ENCODE measurements around the gene AUNIP. TPM values are rescaled to one million over a fixed set of nuclear protein-coding genes. Genes with fewer than 3 reads are reported as not detected.
A peak's percentile ranks its signal among the peaks of the same experiment; 100 is the strongest.

The AUNIP gene
- total RNA-seq, 1 experiment from 2014 or later, result 16.8 TPM

DNA sequence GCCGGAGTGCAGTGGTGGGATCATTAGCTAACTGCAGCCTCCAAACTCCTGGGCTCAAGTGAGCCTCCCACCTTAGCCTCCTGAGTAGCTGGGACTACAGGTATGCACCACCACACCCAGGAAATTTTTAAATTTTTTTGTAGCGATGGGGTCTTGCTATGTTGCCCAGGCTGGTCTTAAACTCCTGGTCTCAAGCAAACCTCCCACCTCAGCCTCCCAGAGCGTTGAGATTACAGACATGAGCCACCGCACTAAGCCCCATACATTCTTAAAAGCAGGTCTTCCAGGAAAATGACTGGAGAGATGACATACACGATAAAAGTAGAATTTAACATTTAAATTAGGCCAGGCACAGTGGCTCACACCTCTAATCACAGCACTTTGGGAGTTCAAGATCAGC is 26.1 kb downstream of the AUNIP start:
- Mint-ChIP-seq H3K36me3 (ENCODE audit: insufficient read depth, unreplicated experiment) (peaks cover 60% of the 10 kb centered on the region), H3K27me3 (ENCODE audit: insufficient read depth, unreplicated experiment) (no peaks in the 10 kb centered on the region), H3K4me3 (ENCODE audit: unreplicated experiment) (no peak overlapping the region), H3K4me1 (ENCODE audit: low read depth, unreplicated experiment) (peaks cover 6% of the 10 kb centered on the region), H3K9me3 (ENCODE audit: unreplicated experiment) (no peaks in the 10 kb centered on the region), H3K27ac (ENCODE audit: unreplicated experiment) (no peak overlapping the region)
- Histone ChIP-seq H3K4me3 (ENCODE audit: low read depth, low read length) (no peak overlapping the region), H3K9me3 (no peaks in the 10 kb centered on the region), H3K4me1 (no peaks in the 10 kb centered on the region), H3K27me3 (replicated peaks; ENCODE audit: control insufficient read depth, insufficient read depth, low read length) (no peaks in the 10 kb centered on the region), H3K36me3 (ENCODE audit: control insufficient read depth, insufficient read depth, low read length) (peaks cover 1% of the 10 kb centered on the region)
- no peak for DNase-seq
- ChIA-PET CTCF (no interaction called here), POLR2A (no interaction called here)
- BruUV-seq (replicated peaks), result no TSS peak
- TF ChIP-seq, protein P1, sequence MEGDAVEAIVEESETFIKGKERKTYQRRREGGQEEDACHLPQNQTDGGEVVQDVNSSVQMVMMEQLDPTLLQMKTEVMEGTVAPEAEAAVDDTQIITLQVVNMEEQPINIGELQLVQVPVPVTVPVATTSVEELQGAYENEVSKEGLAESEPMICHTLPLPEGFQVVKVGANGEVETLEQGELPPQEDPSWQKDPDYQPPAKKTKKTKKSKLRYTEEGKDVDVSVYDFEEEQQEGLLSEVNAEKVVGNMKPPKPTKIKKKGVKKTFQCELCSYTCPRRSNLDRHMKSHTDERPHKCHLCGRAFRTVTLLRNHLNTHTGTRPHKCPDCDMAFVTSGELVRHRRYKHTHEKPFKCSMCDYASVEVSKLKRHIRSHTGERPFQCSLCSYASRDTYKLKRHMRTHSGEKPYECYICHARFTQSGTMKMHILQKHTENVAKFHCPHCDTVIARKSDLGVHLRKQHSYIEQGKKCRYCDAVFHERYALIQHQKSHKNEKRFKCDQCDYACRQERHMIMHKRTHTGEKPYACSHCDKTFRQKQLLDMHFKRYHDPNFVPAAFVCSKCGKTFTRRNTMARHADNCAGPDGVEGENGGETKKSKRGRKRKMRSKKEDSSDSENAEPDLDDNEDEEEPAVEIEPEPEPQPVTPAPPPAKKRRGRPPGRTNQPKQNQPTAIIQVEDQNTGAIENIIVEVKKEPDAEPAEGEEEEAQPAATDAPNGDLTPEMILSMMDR (IDR thresholded peaks at IDR 0.05; ENCODE audit: insufficient read depth in 1 of 2, low read depth in 1 of 2, low read length in 1 of 2, severe bottlenecking in 1 of 2, unreplicated experiment in 1 of 2), result no peak
- intact Hi-C loops (cut with micrococcal nuclease; ENCODE audit: unreplicated experiment), result no loop called here

DNA sequence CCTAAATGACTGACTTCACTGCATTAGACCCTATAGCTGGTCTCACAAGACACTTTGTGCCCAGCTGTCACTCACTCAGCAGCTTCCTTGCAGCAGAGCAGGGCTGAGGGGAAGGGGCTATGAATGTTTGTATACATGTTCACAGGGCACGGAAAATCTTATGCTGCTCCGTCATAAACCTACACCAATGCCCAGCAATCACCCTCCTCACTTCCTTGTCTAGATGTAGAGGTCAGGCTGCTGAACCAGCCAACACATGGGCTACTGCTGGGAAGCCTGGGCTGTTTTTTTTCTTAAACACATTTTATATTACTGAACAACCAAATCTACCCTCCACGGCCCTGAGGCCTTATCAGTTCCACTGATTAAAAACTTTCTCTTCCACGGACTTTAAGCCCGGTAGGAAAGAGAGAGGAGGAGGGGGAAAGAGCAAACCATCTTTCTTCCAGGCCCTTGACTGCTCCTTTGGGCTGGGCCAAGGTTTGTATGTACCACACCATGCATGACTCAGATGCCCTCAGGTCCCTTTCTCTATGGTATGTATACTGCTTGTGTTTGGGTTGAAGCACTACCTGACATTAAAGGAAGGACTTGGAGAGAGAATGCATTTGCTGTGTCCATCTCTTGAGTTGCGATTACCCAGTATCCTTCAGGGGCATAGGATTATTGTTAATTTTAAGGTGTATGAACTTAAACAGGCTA is 26.8 kb downstream of the AUNIP start:
- Mint-ChIP-seq H3K27ac (ENCODE audit: unreplicated experiment) (no peak overlapping the region), H3K4me3 (ENCODE audit: unreplicated experiment) (no peak overlapping the region), H3K27me3 (ENCODE audit: insufficient read depth, unreplicated experiment) (no peaks in the 10 kb centered on the region), H3K9me3 (ENCODE audit: unreplicated experiment) (no peaks in the 10 kb centered on the region), H3K36me3 (ENCODE audit: insufficient read depth, unreplicated experiment) (peaks cover 65% of the 10 kb centered on the region), H3K4me1 (ENCODE audit: low read depth, unreplicated experiment) (peaks cover 5% of the 10 kb centered on the region)
- Histone ChIP-seq H3K4me3 (ENCODE audit: low read depth, low read length) (no peak overlapping the region), H3K27me3 (replicated peaks; ENCODE audit: control insufficient read depth, insufficient read depth, low read length) (no peaks in the 10 kb centered on the region), H3K4me1 (no peaks in the 10 kb centered on the region), H3K36me3 (ENCODE audit: control insufficient read depth, insufficient read depth, low read length) (peaks cover 1% of the 10 kb centered on the region), H3K9me3 (no peaks in the 10 kb centered on the region)
- TF ChIP-seq, protein P1 (IDR thresholded peaks at IDR 0.05; ENCODE audit: insufficient read depth in 1 of 2, low read depth in 1 of 2, low read length in 1 of 2, severe bottlenecking in 1 of 2, unreplicated experiment in 1 of 2), result no peak
- BruUV-seq (replicated peaks), result TSS peak; percentile 26
- DNase-seq, result no peak
- ChIA-PET POLR2A (no interaction called here), CTCF (no interaction called here)
- intact Hi-C loops (cut with micrococcal nuclease; ENCODE audit: unreplicated experiment), result no loop called here

GRCh38 chr1:25831569-25832196 is 27.6 kb downstream of the AUNIP start:
- Histone ChIP-seq H3K36me3 (ENCODE audit: control insufficient read depth, insufficient read depth, low read length) (peaks cover 1% of the 10 kb centered on the region), H3K9me3 (no peaks in the 10 kb centered on the region), H3K4me3 (ENCODE audit: low read depth, low read length) (no peak overlapping the region), H3K27me3 (replicated peaks; ENCODE audit: control insufficient read depth, insufficient read depth, low read length) (no peaks in the 10 kb centered on the region), H3K4me1 (no peaks in the 10 kb centered on the region)
- H3K4me1 Mint-ChIP-seq (ENCODE audit: low read depth, unreplicated experiment), result no peaks in the 10 kb centered on the region
- no peak overlapping the region for H3K4me3 Mint-ChIP-seq (ENCODE audit: unreplicated experiment)
- H3K9me3 Mint-ChIP-seq (ENCODE audit: unreplicated experiment), result no peaks in the 10 kb centered on the region
- no TSS peak for BruUV-seq (replicated peaks)
- H3K27ac Mint-ChIP-seq (ENCODE audit: unreplicated experiment), result no peak overlapping the region
- ChIA-PET CTCF (no interaction called here), POLR2A (no interaction called here)
- H3K27me3 Mint-ChIP-seq (ENCODE audit: insufficient read depth, unreplicated experiment), result no peaks in the 10 kb centered on the region
- H3K36me3 Mint-ChIP-seq (ENCODE audit: insufficient read depth, unreplicated experiment), result peaks cover 71% of the 10 kb centered on the region
- intact Hi-C loops (cut with micrococcal nuclease; ENCODE audit: unreplicated experiment), result no loop called here
- TF ChIP-seq, protein P1 (IDR thresholded peaks at IDR 0.05; ENCODE audit: insufficient read depth in 1 of 2, low read depth in 1 of 2, low read length in 1 of 2, severe bottlenecking in 1 of 2, unreplicated experiment in 1 of 2), result no peak
- no peak for DNase-seq
